GM23338 (cell line): Measurements from ENCODE around the gene TRAM2.

Source experiments
- CTCF ChIP-seq, 2 experiments: fragments of 200-600 bp in 1 of 2; sonication (generic) in 1 of 2; conservative IDR thresholded peaks; 2 replicates each; pipeline versions ENCODE4 v1.5.1 to v1.6.1; 2016 to 2017; ENCODE audit warnings: antibody characterized with exemption in 2 of 2, low read depth in 2 of 2, mild to moderate bottlenecking in 2 of 2, moderate library complexity in 1 of 2
- EZH2 ChIP-seq: fragments of 200-600 bp; sonication (generic); IDR thresholded peaks from one replicate; pipeline ENCODE4 v1.8.0; 2017; ENCODE audit warnings: antibody characterized with exemption, mild to moderate bottlenecking, low read depth; ENCODE audit not compliant: unreplicated experiment
- EZH2phosphoT487 ChIP-seq: fragments of 200-600 bp; sonication (generic); IDR thresholded peaks from one replicate; pipeline ENCODE4 v1.8.1; 2018; ENCODE audit warnings: antibody characterized with exemption; ENCODE audit not compliant: unreplicated experiment
- JUNB ChIP-seq: IDR thresholded peaks from one replicate; pipeline ENCODE4 v1.6.1; 2016; ENCODE audit warnings: antibody characterized with exemption; ENCODE audit not compliant: unreplicated experiment
- NANOG ChIP-seq: IDR thresholded peaks from 2 replicates; pipeline ENCODE4 v1.6.1; 2016; ENCODE audit warnings: antibody characterized with exemption, borderline replicate concordance
- POLR2AphosphoS5 ChIP-seq: IDR thresholded peaks from 2 replicates; pipeline ENCODE4 v1.6.1; 2016; ENCODE audit warnings: antibody characterized with exemption, low read depth
- REST ChIP-seq: IDR thresholded peaks from one replicate; pipeline ENCODE4 v1.6.1; 2018; ENCODE audit warnings: antibody characterized with exemption; ENCODE audit not compliant: unreplicated experiment
- STAT1 ChIP-seq: IDR thresholded peaks from one replicate; pipeline ENCODE4 v1.6.1; 2016; ENCODE audit warnings: antibody characterized with exemption; ENCODE audit not compliant: unreplicated experiment
- ZNF331 ChIP-seq: fragments of 250-450 bp; sonication (Bioruptor Pico); IDR thresholded peaks from 2 replicates; pipeline ENCODE4 v1.5.0; 2020; ENCODE audit warnings: low read depth, mild to moderate bottlenecking, moderate library complexity
- TF ChIP-seq, protein P1 (sequence below): fragments of 250-450 bp; sonication (Bioruptor Pico); IDR thresholded peaks from 2 replicates; pipeline ENCODE4 v1.5.0; 2020; ENCODE audit warnings: mild to moderate bottlenecking, moderate library complexity

- no peak for TF ChIP-seq CTCF (conservative IDR thresholded peaks at IDR 0.05; ENCODE audit: low read depth in 2 of 2)
- TF ChIP-seq POLR2AphosphoS5, result no peak
- no peak for TF ChIP-seq EZH2
- no peak for TF ChIP-seq REST
- no peak for TF ChIP-seq ZNF331
- no peak for TF ChIP-seq EZH2phosphoT487
- no peak for TF ChIP-seq NANOG
- TF ChIP-seq STAT1, result no peak
- no peak for TF ChIP-seq JUNB
- TF ChIP-seq, protein P1, sequence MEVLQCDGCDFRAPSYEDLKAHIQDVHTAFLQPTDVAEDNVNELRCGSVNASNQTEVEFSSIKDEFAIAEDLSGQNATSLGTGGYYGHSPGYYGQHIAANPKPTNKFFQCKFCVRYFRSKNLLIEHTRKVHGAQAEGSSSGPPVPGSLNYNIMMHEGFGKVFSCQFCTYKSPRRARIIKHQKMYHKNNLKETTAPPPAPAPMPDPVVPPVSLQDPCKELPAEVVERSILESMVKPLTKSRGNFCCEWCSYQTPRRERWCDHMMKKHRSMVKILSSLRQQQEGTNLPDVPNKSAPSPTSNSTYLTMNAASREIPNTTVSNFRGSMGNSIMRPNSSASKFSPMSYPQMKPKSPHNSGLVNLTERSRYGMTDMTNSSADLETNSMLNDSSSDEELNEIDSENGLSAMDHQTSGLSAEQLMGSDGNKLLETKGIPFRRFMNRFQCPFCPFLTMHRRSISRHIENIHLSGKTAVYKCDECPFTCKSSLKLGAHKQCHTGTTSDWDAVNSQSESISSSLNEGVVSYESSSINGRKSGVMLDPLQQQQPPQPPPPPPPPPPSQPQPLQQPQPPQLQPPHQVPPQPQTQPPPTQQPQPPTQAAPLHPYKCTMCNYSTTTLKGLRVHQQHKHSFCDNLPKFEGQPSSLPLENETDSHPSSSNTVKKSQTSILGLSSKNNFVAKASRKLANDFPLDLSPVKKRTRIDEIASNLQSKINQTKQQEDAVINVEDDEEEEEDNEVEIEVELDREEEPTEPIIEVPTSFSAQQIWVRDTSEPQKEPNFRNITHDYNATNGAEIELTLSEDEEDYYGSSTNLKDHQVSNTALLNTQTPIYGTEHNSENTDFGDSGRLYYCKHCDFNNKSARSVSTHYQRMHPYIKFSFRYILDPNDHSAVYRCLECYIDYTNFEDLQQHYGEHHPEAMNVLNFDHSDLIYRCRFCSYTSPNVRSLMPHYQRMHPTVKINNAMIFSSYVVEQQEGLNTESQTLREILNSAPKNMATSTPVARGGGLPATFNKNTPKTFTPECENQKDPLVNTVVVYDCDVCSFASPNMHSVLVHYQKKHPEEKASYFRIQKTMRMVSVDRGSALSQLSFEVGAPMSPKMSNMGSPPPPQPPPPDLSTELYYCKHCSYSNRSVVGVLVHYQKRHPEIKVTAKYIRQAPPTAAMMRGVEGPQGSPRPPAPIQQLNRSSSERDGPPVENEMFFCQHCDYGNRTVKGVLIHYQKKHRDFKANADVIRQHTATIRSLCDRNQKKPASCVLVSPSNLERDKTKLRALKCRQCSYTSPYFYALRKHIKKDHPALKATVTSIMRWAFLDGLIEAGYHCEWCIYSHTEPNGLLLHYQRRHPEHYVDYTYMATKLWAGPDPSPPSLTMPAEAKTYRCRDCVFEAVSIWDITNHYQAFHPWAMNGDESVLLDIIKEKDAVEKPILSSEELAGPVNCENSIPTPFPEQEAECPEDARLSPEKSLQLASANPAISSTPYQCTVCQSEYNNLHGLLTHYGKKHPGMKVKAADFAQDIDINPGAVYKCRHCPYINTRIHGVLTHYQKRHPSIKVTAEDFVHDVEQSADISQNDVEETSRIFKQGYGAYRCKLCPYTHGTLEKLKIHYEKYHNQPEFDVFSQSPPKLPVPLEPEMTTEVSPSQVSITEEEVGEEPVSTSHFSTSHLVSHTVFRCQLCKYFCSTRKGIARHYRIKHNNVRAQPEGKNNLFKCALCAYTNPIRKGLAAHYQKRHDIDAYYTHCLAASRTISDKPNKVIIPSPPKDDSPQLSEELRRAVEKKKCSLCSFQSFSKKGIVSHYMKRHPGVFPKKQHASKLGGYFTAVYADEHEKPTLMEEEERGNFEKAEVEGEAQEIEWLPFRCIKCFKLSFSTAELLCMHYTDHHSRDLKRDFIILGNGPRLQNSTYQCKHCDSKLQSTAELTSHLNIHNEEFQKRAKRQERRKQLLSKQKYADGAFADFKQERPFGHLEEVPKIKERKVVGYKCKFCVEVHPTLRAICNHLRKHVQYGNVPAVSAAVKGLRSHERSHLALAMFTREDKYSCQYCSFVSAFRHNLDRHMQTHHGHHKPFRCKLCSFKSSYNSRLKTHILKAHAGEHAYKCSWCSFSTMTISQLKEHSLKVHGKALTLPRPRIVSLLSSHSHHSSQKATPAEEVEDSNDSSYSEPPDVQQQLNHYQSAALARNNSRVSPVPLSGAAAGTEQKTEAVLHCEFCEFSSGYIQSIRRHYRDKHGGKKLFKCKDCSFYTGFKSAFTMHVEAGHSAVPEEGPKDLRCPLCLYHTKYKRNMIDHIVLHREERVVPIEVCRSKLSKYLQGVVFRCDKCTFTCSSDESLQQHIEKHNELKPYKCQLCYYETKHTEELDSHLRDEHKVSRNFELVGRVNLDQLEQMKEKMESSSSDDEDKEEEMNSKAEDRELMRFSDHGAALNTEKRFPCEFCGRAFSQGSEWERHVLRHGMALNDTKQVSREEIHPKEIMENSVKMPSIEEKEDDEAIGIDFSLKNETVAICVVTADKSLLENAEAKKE (CRISPR knock-in tag), result no peak
Observed at GRCh38 chr6:52550014-52550575, 26.8 kb downstream of the TRAM2 start.
